Limb (tissue), 2 donors: ENCODE results near the gene HPD.
A peak's percentile ranks its signal among the peaks of the same experiment; 100 is the strongest.
"Not testable (repeated sequence)": the region's sequence is repeated elsewhere in the genome, so short reads cannot be mapped to it uniquely, and the experiment has no call there.

Experiments
- DNase-seq, 2 donors: peaks; one replicate each; pipeline ENCODE4 v3.0.0-alpha.2; 2016; ENCODE audit errors: extremely low spot score in 2 of 2

Gene HPD

DNA sequence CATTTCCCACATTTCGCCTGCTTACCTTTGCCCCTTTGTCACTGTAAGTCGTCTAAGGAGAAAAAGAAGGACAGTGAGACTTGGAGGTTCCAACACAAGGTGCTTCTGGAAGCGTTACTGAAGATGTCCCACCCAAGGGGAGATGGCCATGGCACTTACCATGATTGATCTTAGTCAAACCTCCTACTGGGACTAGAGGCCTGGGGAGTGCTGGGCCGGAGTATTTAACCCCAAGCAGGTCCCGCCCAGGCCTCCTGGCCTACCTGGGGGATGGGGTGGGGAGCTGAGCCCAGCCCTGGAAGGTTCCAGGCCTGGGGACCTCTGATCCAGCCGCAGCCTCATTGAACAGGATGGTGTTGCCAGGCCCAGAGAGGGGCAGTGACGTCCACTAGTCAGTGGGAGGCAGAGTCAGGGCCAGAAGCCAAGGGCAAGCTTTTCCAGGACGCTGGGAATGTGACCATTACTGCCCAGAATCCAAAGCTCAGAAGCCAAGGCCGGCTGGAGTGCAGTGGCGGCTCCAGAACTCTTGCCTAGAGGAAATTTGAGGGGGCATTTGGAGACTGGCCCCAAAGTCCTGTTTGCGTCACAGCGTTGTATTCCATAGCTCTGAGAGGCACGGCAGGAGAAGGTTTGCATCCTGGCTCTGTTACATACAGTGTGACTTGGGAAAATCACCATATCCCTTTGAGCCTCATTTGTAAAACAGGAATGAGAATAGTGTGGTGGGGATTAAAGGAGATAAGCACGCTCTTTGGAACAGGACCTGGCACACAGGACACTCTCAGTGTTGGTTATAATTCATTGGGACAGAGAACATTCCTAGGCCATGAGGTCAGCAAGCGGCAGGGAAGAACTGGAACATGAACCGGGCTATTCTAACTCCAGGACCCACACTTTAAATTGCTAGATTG lies at the start of gene HPD:
TSS of gene HPD (minus strand) at position 198 of the 911 bp plus-strand sequence. CDS start at position 162, 36 bp downstream.
- peak in 1 of 2 donors; percentile 16 for DNase-seq

GRCh38 chr12:121905746-121906145 lies 47.1 kb upstream of the HPD start:
- no peak for DNase-seq

DNA sequence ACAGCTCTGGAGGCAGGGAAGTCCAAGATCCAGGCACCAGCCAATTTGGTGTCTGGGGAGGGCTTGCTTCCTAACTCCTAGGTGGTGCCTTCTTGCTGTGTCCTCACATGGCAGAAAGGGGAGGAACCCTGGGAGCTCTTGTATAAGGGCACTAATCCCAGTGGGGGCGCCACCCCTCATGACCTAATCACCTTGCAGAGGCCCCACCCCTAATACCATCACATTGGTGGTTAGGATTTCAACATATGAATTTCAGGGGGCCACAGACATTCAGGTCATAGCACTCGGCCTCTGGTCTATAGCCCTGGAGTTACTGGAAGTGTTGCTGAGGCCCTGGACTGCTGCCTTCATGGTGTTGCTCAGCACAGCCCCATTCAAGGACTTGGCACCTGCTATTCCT lies 44.5 kb upstream of the HPD start:
- DNase-seq: no peak

- no peak for DNase-seq
Measured at GRCh38 chr12:121899590-121899989, 40.9 kb upstream of the HPD start.

DNA sequence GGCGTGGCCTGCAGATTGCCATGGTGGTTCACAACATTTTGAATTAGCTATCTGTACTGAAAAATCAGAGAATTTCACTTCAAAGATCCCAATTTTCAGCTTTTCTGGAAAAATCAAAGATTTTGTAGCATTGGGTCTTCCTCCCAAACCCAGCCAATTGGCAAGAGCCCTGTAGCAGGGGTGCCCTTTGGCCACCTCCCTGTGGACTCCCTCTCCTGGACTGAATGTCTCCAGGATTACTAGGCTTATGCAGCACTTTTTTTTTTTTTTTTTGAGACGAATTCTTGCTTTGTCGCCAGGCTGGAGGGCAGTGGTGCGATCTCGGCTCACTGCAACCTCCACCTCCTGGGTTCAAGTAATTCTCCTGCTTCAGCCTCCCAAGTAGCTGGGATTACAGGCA lies 39.6 kb upstream of the HPD start:
- DNase-seq: no peak

DNA sequence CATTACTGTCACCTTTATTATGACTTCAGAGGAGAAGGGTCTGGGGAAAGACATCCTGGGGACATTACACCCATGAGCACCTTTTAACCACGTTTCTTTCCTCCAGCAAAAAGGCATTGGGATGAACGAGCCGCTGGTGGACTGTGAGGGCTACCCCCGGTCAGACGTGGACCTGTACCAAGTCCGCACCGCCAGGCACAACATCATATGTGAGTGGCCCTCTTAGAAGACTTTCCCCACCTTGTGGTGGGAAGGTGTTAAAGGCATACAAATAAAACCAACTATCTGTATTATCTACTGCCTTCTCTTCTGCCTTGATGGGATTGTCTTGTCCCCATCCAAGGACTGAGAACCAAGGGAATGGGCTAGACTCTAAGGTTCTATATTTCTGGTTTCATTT lies 36.0 kb upstream of the HPD start:
- no peak for DNase-seq

DNA sequence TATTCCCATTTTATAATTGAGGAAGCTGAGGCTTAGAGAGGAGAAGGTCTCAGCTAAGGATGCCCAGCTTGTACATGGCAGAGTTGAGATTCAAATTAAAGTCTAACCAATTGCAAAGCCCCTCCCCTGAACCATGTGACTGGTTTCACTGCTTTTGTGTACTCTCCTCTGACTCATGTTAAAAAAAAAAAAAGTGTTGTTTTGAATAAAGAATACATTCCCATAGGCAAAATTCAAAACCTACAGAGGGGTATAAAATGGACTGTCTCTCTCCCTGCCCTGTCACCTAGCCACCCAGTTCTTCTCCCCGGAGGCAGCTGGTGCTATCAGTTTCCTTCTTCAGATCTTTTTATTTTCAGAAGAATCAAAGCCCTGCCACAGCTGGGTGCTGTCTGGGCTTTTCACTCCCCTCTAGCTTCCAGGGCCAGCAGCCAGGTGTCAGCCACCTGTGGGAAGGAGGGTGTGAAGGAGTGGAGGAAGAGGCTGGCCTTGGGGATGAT lies 35.4 kb upstream of the HPD start:
- no peak for DNase-seq

GRCh38 chr12:121892673-121893561 lies 34.3 kb upstream of the HPD start:
- DNase-seq: no peak

DNA sequence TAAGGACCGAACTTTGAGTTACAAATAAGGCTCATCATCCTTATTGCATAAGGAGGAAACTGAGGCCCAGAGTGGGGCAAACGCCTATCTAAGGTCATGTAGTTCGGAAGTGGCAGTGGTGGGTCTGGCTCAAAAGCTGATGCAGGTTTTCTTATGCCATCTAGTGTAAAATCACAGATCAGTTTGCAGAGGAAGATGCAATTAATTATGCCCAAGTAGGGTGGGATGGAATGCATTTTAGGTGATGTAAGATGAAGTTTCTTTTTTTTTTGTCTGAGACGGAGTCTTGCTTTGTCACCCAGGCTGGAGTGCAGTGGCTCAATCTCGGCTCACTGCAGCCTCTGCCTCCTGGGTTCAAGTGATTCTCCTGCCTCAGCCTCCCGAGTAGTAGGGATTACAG lies 31.0 kb upstream of the HPD start:
- not testable (repeated sequence) for DNase-seq

DNA sequence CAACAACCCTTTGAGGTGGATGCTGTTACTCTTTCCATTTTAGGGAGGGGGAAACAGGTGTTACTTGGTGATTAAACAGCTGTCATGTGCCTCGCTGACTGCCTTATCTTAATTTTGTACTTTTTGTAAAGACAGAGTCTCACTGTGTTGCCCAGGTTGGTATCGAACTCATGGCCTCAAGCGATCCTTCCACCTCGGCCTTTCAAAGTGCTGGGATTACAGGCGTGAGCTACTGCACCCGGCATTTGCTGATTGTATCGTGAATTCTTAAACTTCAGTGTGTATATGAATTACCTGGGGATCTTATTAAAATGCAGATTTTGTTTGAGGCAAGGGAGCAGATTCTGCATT lies 30.6 kb upstream of the HPD start:
- no peak for DNase-seq

GRCh38 chr12:121888478-121889273 lies 30.0 kb upstream of the HPD start, which contains the start of gene PSMD9:
Gene PSMD9, plus strand, starts transcription at chr12:121888790. Its CDS starts 67 bp downstream, at chr12:121888857.
- DNase-seq: peak; percentile 96 to 99

GRCh38 chr12:121888083-121888477 lies 29.4 kb upstream of the HPD start:
- no peak for DNase-seq

DNA sequence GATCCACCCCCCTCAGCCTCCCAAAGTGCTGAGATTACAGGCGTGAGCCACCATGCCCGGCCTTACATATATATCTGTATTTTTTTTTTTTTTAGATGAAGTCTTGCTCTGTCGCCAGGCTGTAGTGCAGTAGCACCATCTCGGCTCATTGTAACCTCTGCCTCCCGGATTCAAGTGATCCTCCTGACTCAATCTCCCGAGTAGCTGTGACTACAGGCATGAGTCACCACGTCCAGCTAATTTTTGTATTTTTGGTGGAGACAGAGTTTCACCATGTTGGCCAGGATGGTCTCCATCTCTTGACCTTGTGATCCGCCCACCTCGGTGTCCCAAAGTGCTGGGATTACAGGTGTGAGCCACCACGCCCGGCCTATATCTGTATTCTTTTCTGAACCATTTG lies 26.5 kb upstream of the HPD start:
- not testable (repeated sequence) for DNase-seq

- DNase-seq: no peak
Measured at GRCh38 chr12:121883315-121883660, 24.6 kb upstream of the HPD start.

DNA sequence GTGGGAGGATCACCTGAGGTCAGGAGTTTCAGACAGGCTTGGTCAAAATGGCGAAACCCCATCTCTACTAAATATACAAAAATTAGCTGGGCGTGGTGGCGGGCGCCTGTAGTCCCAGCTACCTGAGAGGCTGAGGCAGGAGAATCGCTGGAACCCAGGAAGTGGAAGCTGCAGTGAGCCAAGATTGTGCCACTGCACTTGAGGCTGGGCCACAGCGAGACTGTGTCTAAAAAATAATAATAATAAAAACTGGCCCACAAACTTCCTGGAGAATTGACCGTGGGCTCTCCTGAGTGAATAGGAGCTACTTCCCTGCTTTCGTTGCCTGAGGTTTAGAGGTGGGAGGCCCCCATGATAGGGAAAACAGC lies 17.4 kb upstream of the HPD start:
- not testable (repeated sequence) for DNase-seq

- no peak for DNase-seq
Measured at GRCh38 chr12:121875582-121875981, 16.9 kb upstream of the HPD start.

DNA sequence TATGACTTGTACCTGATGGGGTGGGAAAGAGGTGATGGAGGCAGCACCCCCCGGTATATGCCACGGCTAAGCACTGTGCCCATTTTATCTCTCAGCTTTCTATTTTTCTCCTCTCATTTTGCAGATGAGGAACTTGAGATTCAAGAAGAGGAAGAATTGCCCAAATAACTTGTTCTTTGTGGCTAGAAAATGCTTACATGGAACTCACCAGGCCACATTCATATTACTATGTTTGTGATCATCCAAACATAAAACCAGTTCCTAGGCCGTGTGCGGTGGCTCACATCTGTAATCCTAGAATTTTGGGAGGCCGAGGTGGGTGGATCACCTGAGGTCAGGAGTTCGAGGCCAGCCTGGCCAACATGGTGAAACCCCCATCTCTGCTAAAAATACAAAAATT lies 15.4 kb upstream of the HPD start:
- no peak for DNase-seq

- DNase-seq: no peak
Measured at GRCh38 chr12:121873216-121873569, 14.5 kb upstream of the HPD start.

DNA sequence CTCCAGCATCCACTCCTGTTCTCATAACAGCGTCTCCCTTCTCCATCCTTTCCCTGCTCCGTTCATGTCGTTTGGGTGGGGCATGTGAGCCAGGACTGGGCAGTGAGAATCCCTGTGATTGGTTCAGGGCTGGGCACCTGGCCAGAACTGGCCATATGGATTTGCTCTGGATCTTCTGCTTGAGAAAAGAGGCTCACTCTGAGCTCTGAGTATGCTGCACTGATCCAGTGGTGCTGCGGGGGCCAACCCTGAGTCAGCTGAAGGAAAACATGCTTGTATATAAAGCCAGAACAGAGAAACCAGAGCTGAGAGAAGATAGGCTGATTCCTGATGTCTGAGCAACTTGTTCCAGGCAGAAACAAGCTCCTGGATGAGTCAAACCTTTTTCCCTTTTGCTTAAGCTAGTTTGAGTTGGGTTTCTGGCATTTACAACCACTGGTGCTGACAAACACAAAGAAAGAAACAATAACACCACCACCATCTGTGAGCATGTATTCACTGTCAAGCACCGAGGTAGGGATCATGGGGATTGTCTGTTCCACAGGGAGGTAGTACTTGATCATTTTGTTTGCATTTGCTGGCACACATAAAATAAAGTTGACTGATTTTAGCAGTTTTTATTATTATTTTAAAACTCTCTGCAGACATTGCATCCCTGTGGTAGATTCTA lies 14.0 kb upstream of the HPD start:
- peak; percentile 34 to 59 for DNase-seq

DNA sequence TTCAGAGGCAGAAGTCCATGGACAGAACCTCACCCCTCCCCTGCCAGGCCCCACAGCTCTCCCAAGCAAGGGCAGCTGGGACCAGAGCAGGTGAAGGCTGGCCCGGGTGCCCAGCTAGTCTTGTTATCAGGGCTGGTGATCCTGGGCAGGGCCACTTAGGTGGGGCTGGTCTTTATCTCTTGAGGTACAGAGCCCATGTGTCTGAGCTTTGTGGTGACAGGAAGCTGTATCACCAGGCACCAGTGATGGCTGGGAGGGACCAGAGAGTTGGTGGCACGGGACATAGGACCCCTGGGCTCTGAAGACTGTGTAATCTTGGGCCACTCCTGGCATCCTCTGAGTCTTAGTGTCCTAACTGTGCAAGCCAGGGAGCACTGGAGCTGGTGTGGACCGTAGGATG lies 12.8 kb upstream of the HPD start:
- DNase-seq: no peak

DNA sequence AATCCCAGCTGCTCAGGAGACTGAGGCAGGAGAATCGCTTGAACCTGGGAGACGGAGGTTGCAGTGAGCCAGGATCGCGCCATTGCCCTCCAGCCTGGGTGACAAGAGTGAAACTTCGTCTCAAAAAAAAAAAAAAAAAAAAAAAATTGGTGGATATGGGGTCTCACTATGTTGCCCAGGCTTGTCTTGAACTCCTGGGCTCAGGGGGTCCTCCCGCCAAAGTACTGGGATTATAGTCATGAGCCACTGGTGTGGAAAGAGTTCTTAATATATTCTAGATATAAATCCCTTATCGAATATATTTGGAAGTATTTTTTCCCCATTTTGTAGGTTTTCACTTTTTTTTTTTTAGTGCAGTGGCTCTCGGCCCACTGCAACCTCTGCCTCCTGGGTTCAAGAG lies 10.6 kb upstream of the HPD start:
- DNase-seq: not testable (repeated sequence)
